GM19372 (cell line): Measurements from ENCODE around the gene BMP7.
"Not testable (repeated sequence)": the region's sequence is repeated elsewhere in the genome, so short reads cannot be mapped to it uniquely, and the experiment has no call there.

Source experiments
- ATAC-seq: cut with Tn5 transposase; IDR thresholded peaks from one replicate; pipeline ENCODE4 v1.9.1; 2021; ENCODE audit warnings: mild to moderate bottlenecking, low read depth, moderate library complexity; ENCODE audit not compliant: unreplicated experiment

BMP7 gene

GRCh38 chr20:57288651-57289277 lies 22.3 kb upstream of the BMP7 start:
- ATAC-seq: no peak

GRCh38 chr20:57287901-57288300 lies 21.5 kb upstream of the BMP7 start:
- no peak for ATAC-seq

- ATAC-seq: no peak
These were observed 20.8 kb upstream of the BMP7 start for GRCh38 chr20:57287007-57287880.

- no peak for ATAC-seq
These were observed 17.4 kb upstream of the BMP7 start for GRCh38 chr20:57283860-57284259.

GRCh38 chr20:57282670-57283361 lies 16.4 kb upstream of the BMP7 start:
- ATAC-seq: no peak

GRCh38 chr20:57281900-57282299 lies 15.5 kb upstream of the BMP7 start:
- no peak for ATAC-seq

GRCh38 chr20:57280221-57280620 lies 13.8 kb upstream of the BMP7 start:
- no peak for ATAC-seq

GRCh38 chr20:57279548-57279947 lies 13.1 kb upstream of the BMP7 start:
- ATAC-seq: not testable (repeated sequence)

GRCh38 chr20:57278457-57278856 lies 12.0 kb upstream of the BMP7 start:
- ATAC-seq: no peak

GRCh38 chr20:57277398-57278105 lies 11.1 kb upstream of the BMP7 start:
- ATAC-seq: no peak

GRCh38 chr20:57276221-57276620 lies 9.8 kb upstream of the BMP7 start:
- no peak for ATAC-seq

- no peak for ATAC-seq
These were observed 9.4 kb upstream of the BMP7 start for GRCh38 chr20:57275813-57276212.

- no peak for ATAC-seq
These were observed 8.9 kb upstream of the BMP7 start for GRCh38 chr20:57275334-57275733.

- no peak for ATAC-seq
These were observed 8.4 kb upstream of the BMP7 start for GRCh38 chr20:57274846-57275245.

GRCh38 chr20:57274299-57274698 lies 7.9 kb upstream of the BMP7 start:
- ATAC-seq: no peak

GRCh38 chr20:57272883-57273535 lies 6.6 kb upstream of the BMP7 start:
- ATAC-seq: no peak

GRCh38 chr20:57270204-57270984 lies 4.0 kb upstream of the BMP7 start:
- ATAC-seq: no peak

GRCh38 chr20:57269148-57269984 lies 2.9 kb upstream of the BMP7 start:
- no peak for ATAC-seq
